GM12878 (cell line): Measurements from ENCODE around the gene PGRMC2.

ENCODE experiments used
- CTCF ChIP-seq, 3 experiments: IDR thresholded peaks in 2 of 3; conservative IDR thresholded peaks in 1 of 3; 2 replicates each; pipeline ENCODE4 v1.5.1; 2011; ENCODE audit warnings: low read depth in 3 of 3, low read length in 3 of 3, mild to moderate bottlenecking in 3 of 3, control low read depth in 2 of 3, moderate library complexity in 2 of 3, inconsistent platforms in 1 of 3, mixed read lengths in 1 of 3; ENCODE audit not compliant: control insufficient read depth in 2 of 3, insufficient read depth in 1 of 3; ENCODE audit errors: extremely low read depth in 1 of 3
- E2F4 ChIP-seq: IDR thresholded peaks from 2 replicates; pipeline ENCODE4 v1.6.1; 2012; ENCODE audit warnings: low read depth, low read length, improper control_type of control experiment
- SUZ12 ChIP-seq: fragments of 200-600 bp; sonication (generic); IDR thresholded peaks from one replicate; pipeline ENCODE4 v1.6.1; 2018; ENCODE audit warnings: antibody characterized with exemption, mild to moderate bottlenecking; ENCODE audit not compliant: unreplicated experiment

GRCh38 chr4:128303986-128304385 is 16.4 kb upstream of the PGRMC2 start:
- TF ChIP-seq CTCF (IDR thresholded peaks at IDR 0.05 in 2 of 3, conservative IDR thresholded peaks at IDR 0.05 in 1 of 3; ENCODE audit: control insufficient read depth in 2 of 3, extremely low read depth in 1 of 3, insufficient read depth in 1 of 3, low read depth in 3 of 3, low read length in 3 of 3), result no peak
- TF ChIP-seq E2F4, result no peak
- no peak for TF ChIP-seq SUZ12
